ENCODE measurements around the gene HCRTR1.

Gene HCRTR1

GRCh38 chr1:31617218-31617915, at the start of gene HCRTR1:
Gene HCRTR1, plus strand, starts transcription at chr1:31617689. Its CDS starts 1,504 bp downstream, at chr1:31619193.
- TF ChIP-seq CTCF (IDR thresholded peaks at IDR 0.05) = no peak

GRCh38 chr1:31567956-31568570, 49.4 kb upstream of the HCRTR1 start:
- TF ChIP-seq CTCF (IDR thresholded peaks at IDR 0.05) = no peak

GRCh38 chr1:31568895-31569595, 48.4 kb upstream of the HCRTR1 start:
- no peak for TF ChIP-seq CTCF (IDR thresholded peaks at IDR 0.05)

GRCh38 chr1:31569596-31570173, 47.8 kb upstream of the HCRTR1 start:
- TF ChIP-seq CTCF (IDR thresholded peaks at IDR 0.05) = no peak

GRCh38 chr1:31570228-31570627, 47.3 kb upstream of the HCRTR1 start:
- TF ChIP-seq CTCF (IDR thresholded peaks at IDR 0.05) = no peak

GRCh38 chr1:31570906-31571305, 46.6 kb upstream of the HCRTR1 start:
- TF ChIP-seq CTCF (IDR thresholded peaks at IDR 0.05) = no peak
